Astrocyte of the spinal cord (primary cell): Measurements from ENCODE around the gene RNF40.

Experiments used
- DNase-seq: peaks from one replicate; pipeline ENCODE4 v3.0.0; 2011; ENCODE audit warnings: low read depth, low spot score
- H3K4me3 ChIP-seq: 2 replicates; pipeline ENCODE4 v1.5.1; 2011; ENCODE audit warnings: low read depth, mild to moderate bottlenecking, low read length, moderate library complexity
- CTCF ChIP-seq: IDR thresholded peaks from 2 replicates; pipeline ENCODE4 v1.5.1; 2012; ENCODE audit warnings: low read depth, mild to moderate bottlenecking, low read length, inconsistent platforms
- in situ Hi-C: cut with HindIII; loops from 2 replicates; pipeline ENCODE4 v1.10.0; 2017; ENCODE audit warnings: low sequenced_read_pairs

RNF40 gene

GRCh38 chr16:30780549-30780948 is 18.4 kb downstream of the RNF40 start:
- no peak for DNase-seq
- H3K4me3 ChIP-seq: no peak overlapping the region
- in situ Hi-C loops: loop anchor here (25.0 kb wide), 1 partner anchor 107 kb away; the partner anchor contains the start of genes BCL7C and CTF1
- no peak for TF ChIP-seq CTCF

GRCh38 chr16:30782486-30783279 is 20.6 kb downstream of the RNF40 start:
- DNase-seq: no peak
- H3K4me3 ChIP-seq: no peak overlapping the region
- in situ Hi-C loops: loop anchor here (25.0 kb wide), 1 partner anchor 105 kb away; the partner anchor contains the start of genes BCL7C and CTF1
- no peak for TF ChIP-seq CTCF

GRCh38 chr16:30783280-30784109 is 21.4 kb downstream of the RNF40 start:
- no peak for TF ChIP-seq CTCF
- H3K4me3 ChIP-seq: no peak overlapping the region
- in situ Hi-C loops: loop anchor here (25.0 kb wide), 1 partner anchor 104 kb away; the partner anchor contains the start of genes BCL7C and CTF1
- no peak for DNase-seq

- no peak for TF ChIP-seq CTCF
- in situ Hi-C loops: loop anchor here (25.0 kb wide), 1 partner anchor 103 kb away; the partner anchor contains the start of genes BCL7C and CTF1
- no peak for DNase-seq
- no peak overlapping the region for H3K4me3 ChIP-seq
Observed at GRCh38 chr16:30784215-30784614, 22.1 kb downstream of the RNF40 start.

- DNase-seq: no peak
- in situ Hi-C loops: loop anchor here (25.0 kb wide), 1 partner anchor 102 kb away; the partner anchor contains the start of genes BCL7C and CTF1
- TF ChIP-seq CTCF: no peak
- peak overlapping the region; percentile 97 for H3K4me3 ChIP-seq
Observed at GRCh38 chr16:30785126-30786106, 23.3 kb downstream of the RNF40 start.
